PC-3 (cell line): Measurements from ENCODE around the gene CRABP2.

Experiments used
- EZH2 ChIP-seq: fragments of 300-600 bp; sonication (generic); IDR thresholded peaks from one replicate; pipeline ENCODE4 v1.6.1; 2017; ENCODE audit warnings: antibody characterized with exemption, mild to moderate bottlenecking, low read length; ENCODE audit not compliant: unreplicated experiment
- EZH2phosphoT487 ChIP-seq: fragments of 300-600 bp; sonication (generic); IDR thresholded peaks from 2 replicates; pipeline ENCODE4 v1.6.1; 2018; ENCODE audit warnings: mild to moderate bottlenecking, antibody characterized with exemption, low read length, borderline replicate concordance
- TF ChIP-seq, protein P1 (sequence below): fragments of 300-600 bp; sonication (generic); conservative IDR thresholded peaks from 2 replicates; pipeline ENCODE4 v1.5.1; 2017; ENCODE audit warnings: antibody characterized with exemption, low read depth, mild to moderate bottlenecking, low read length

DNA sequence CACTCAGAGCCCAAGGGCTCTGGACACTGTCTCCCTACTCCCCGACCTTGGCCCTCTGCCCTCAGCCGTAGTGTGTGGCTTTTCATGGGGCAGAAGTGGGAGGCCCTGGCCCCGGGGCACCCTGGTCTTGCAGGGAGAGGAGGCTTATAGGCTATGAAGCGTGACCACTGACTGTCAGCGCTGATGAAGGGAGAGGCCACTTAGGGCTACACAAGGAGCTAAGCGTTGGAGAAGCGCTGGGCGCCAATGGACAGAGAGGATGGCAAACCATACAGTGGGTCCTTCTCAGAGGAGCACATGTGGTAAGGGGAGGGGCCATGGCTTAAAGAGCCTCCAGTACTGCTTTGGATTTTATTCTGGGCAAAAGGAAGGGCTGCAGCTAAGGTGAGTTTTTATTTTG, 7.9 kb downstream of the CRABP2 start:
- TF ChIP-seq, protein P1, sequence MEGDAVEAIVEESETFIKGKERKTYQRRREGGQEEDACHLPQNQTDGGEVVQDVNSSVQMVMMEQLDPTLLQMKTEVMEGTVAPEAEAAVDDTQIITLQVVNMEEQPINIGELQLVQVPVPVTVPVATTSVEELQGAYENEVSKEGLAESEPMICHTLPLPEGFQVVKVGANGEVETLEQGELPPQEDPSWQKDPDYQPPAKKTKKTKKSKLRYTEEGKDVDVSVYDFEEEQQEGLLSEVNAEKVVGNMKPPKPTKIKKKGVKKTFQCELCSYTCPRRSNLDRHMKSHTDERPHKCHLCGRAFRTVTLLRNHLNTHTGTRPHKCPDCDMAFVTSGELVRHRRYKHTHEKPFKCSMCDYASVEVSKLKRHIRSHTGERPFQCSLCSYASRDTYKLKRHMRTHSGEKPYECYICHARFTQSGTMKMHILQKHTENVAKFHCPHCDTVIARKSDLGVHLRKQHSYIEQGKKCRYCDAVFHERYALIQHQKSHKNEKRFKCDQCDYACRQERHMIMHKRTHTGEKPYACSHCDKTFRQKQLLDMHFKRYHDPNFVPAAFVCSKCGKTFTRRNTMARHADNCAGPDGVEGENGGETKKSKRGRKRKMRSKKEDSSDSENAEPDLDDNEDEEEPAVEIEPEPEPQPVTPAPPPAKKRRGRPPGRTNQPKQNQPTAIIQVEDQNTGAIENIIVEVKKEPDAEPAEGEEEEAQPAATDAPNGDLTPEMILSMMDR = no peak
- TF ChIP-seq EZH2 (no peak), EZH2phosphoT487 (no peak)
